Measurements from ENCODE around the gene UBALD1.

DNA sequence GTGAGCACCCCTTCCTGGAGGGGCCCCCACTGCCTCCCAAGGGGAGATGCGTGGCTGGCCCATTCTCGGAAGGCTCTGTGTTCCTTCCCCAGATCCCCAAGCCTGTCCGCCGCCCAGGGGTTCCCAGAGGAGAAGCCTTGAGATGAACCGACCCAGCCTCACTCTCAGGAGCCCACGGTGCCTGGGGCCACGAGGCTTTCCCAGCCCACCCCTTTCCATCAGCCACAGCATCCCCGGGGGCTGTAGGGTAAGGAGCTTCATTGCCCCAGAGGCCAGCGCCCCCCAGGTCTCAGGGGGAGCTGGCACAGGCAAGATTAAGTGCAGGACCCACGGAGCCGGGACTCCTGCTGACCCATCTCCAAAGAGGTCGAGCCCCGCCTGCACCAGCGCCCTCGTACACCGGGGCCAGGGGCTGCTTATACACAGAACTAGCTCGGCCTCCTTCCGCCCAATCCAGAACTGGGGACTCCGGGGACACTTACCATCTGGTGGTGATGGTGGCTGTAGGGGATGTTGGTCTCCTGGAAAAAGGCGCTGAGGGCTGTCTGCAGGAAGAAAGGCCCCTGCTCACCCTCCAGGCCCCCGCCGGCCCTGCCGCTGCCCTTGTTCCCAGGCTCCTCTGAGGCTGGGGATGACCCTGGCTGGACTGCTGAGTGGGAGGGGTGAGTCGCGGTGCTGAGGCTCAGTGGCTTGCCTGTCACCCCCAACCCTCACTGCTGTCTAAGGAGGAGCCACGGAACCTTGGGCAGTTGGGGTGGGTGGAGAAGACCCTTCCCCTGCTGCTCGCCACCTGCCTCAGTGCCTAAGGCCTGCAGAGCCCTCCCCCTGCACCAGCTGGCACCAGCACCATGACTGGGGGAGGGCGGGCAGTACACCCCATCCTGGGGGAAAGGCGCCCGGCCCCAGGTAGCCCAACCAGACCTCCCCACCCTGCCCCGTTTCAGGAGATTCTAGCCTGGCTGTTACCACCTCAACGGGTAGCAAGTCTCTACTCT lies 4.4 kb downstream of the UBALD1 start:
- TF ChIP-seq, protein P1, sequence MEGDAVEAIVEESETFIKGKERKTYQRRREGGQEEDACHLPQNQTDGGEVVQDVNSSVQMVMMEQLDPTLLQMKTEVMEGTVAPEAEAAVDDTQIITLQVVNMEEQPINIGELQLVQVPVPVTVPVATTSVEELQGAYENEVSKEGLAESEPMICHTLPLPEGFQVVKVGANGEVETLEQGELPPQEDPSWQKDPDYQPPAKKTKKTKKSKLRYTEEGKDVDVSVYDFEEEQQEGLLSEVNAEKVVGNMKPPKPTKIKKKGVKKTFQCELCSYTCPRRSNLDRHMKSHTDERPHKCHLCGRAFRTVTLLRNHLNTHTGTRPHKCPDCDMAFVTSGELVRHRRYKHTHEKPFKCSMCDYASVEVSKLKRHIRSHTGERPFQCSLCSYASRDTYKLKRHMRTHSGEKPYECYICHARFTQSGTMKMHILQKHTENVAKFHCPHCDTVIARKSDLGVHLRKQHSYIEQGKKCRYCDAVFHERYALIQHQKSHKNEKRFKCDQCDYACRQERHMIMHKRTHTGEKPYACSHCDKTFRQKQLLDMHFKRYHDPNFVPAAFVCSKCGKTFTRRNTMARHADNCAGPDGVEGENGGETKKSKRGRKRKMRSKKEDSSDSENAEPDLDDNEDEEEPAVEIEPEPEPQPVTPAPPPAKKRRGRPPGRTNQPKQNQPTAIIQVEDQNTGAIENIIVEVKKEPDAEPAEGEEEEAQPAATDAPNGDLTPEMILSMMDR (IDR thresholded peaks at IDR 0.05; ENCODE audit: low read length): no peak
- no peak for TF ChIP-seq EZH2 (optimal IDR thresholded peaks at IDR 0.05; ENCODE audit: low read depth, low read length)
- TF ChIP-seq EZH2phosphoT487 (IDR thresholded peaks at IDR 0.05; ENCODE audit: low read length): no peak
